ENCODE data around the gene TYK2. TPM values are rescaled to one million over a fixed set of nuclear protein-coding genes. Genes with fewer than 3 reads are reported as not detected.
A peak's percentile ranks its signal among the peaks of the same experiment; 100 is the strongest.

Gene TYK2
- total RNA-seq, 1 donor from 2014 or later = 26.5 TPM

GRCh38 chr19:10309423-10309822 lies 70.9 kb downstream of the TYK2 start, which contains the start of gene ZGLP1:
Gene ZGLP1, minus strand, starts transcription at chr19:10309815.
- no peak for DNase-seq

GRCh38 chr19:10306327-10306726 lies 74.0 kb downstream of the TYK2 start:
- no peak for DNase-seq

- DNase-seq = peak; percentile 56
Measured at GRCh38 chr19:10305139-10305806, 75.1 kb downstream of the TYK2 start.

Small RNAs within 50 kb of the gene (small RNA-seq; reads per million reads assigned to genes)
- gene AC011511.1 = not detected
- gene AC011511.4 = not detected

Other genes with a start within 250 kb of the TYK2 start
- 21.4 TPM for gene DNMT1, start 185.6 kb downstream of the TYK2 start, total RNA-seq
- gene S1PR2, start 149.2 kb downstream of the TYK2 start, total RNA-seq = 4.7 TPM
- 8.9 TPM for gene MRPL4, start 128.4 kb downstream of the TYK2 start, total RNA-seq
- 1.6 TPM for gene ICAM1, start 109.5 kb downstream of the TYK2 start, total RNA-seq
- gene ICAM4, start 93.6 kb downstream of the TYK2 start, total RNA-seq = 0.16 TPM
- 3.3 TPM for gene ICAM5, start 90.6 kb downstream of the TYK2 start, total RNA-seq
- 1.6 TPM for gene ZGLP1, start 70.8 kb downstream of the TYK2 start, total RNA-seq
- 14.7 TPM for gene FDX2, start 64.6 kb downstream of the TYK2 start, total RNA-seq
- 3.0 TPM for gene RAVER1, start 47.0 kb downstream of the TYK2 start, total RNA-seq
- 0.94 TPM for gene ICAM3, start 40.9 kb downstream of the TYK2 start, total RNA-seq
- gene CDC37, start 23.0 kb upstream of the TYK2 start, total RNA-seq = 43.7 TPM
- gene PDE4A, start 40.0 kb upstream of the TYK2 start, total RNA-seq = 5.6 TPM
- 32.9 TPM for gene KEAP1, start 122.8 kb upstream of the TYK2 start, total RNA-seq
- gene S1PR5, start 136.9 kb upstream of the TYK2 start, total RNA-seq = 0.31 TPM
- 11.7 TPM for gene ATG4D, start 163.3 kb upstream of the TYK2 start, total RNA-seq
- 4.1 TPM for gene KRI1, start 185.4 kb upstream of the TYK2 start, total RNA-seq
- 83.6 TPM for gene CDKN2D, start 188.4 kb upstream of the TYK2 start, total RNA-seq
- not detected for gene AP1M2, start 206.7 kb upstream of the TYK2 start, total RNA-seq
- gene SLC44A2, start 245.0 kb upstream of the TYK2 start, total RNA-seq = 25.9 TPM

Data from occipital lobe (tissue), 3 donors.